ENCODE results near the gene CCDC201.
"Not testable (repeated sequence)": the region's sequence is repeated elsewhere in the genome, so short reads cannot be mapped to it uniquely, and the experiment has no call there.

Gene CCDC201

GRCh38 chr7:45829846-45830245 is 43.0 kb downstream of the CCDC201 start:
- in situ Hi-C loops (cut with HindIII; ENCODE audit: low sequenced_read_pairs): not testable (repeated sequence)

- in situ Hi-C loops (cut with HindIII; ENCODE audit: low sequenced_read_pairs): not testable (repeated sequence)
Measured at GRCh38 chr7:45827731-45828130, 45.2 kb downstream of the CCDC201 start.

- in situ Hi-C loops (cut with HindIII; ENCODE audit: low sequenced_read_pairs): not testable (repeated sequence)
Measured at GRCh38 chr7:45826550-45826949, 46.3 kb downstream of the CCDC201 start.

GRCh38 chr7:45818763-45819162 is 54.1 kb downstream of the CCDC201 start:
- in situ Hi-C loops (cut with HindIII; ENCODE audit: low sequenced_read_pairs): not testable (repeated sequence)

GRCh38 chr7:45817913-45818312 is 55.0 kb downstream of the CCDC201 start:
- in situ Hi-C loops (cut with HindIII; ENCODE audit: low sequenced_read_pairs): not testable (repeated sequence)

- in situ Hi-C loops (cut with HindIII; ENCODE audit: low sequenced_read_pairs): not testable (repeated sequence)
Measured at GRCh38 chr7:45817016-45817415, 55.9 kb downstream of the CCDC201 start.

- in situ Hi-C loops (cut with HindIII; ENCODE audit: low sequenced_read_pairs): not testable (repeated sequence)
Measured at GRCh38 chr7:45814216-45815118, 58.4 kb downstream of the CCDC201 start.

GRCh38 chr7:45813771-45814170 is 59.1 kb downstream of the CCDC201 start:
- in situ Hi-C loops (cut with HindIII; ENCODE audit: low sequenced_read_pairs): not testable (repeated sequence)

GRCh38 chr7:45812946-45813345 is 59.9 kb downstream of the CCDC201 start:
- in situ Hi-C loops (cut with HindIII; ENCODE audit: low sequenced_read_pairs): no loop called here

- in situ Hi-C loops (cut with HindIII; ENCODE audit: low sequenced_read_pairs): not testable (repeated sequence)
Measured at GRCh38 chr7:45811652-45812234, 61.1 kb downstream of the CCDC201 start.

GRCh38 chr7:45810451-45811005 is 62.4 kb downstream of the CCDC201 start:
- in situ Hi-C loops (cut with HindIII; ENCODE audit: low sequenced_read_pairs): not testable (repeated sequence)
